Measurements from ENCODE around the gene SPARCL1.
"Not testable (repeated sequence)": the region's sequence is repeated elsewhere in the genome, so short reads cannot be mapped to it uniquely, and the experiment has no call there.

The SPARCL1 gene

GRCh38 chr4:87529187-87529586 is at the start of gene SPARCL1:
SPARCL1 (minus strand) TSS chr4:87529376; CDS start chr4:87499574, 29,802 bp downstream.
- DNase-seq (ENCODE audit: low spot score), result no peak

GRCh38 chr4:87575983-87576382 is 46.8 kb upstream of the SPARCL1 start:
- DNase-seq (ENCODE audit: low spot score), result no peak

- DNase-seq (ENCODE audit: low spot score), result no peak
These were observed 46.2 kb upstream of the SPARCL1 start for GRCh38 chr4:87575408-87575807.

- no peak for DNase-seq (ENCODE audit: low spot score)
These were observed 45.8 kb upstream of the SPARCL1 start for GRCh38 chr4:87574996-87575395.

GRCh38 chr4:87574376-87574775 is 45.2 kb upstream of the SPARCL1 start:
- not testable (repeated sequence) for DNase-seq (ENCODE audit: low spot score)

- no peak for DNase-seq (ENCODE audit: low spot score)
These were observed 41.2 kb upstream of the SPARCL1 start for GRCh38 chr4:87570290-87570805.

- DNase-seq (ENCODE audit: low spot score), result no peak
These were observed 38.0 kb upstream of the SPARCL1 start for GRCh38 chr4:87567191-87567590.

- DNase-seq (ENCODE audit: low spot score), result no peak
These were observed 37.1 kb upstream of the SPARCL1 start for GRCh38 chr4:87566276-87566675.

- no peak for DNase-seq (ENCODE audit: low spot score)
These were observed 36.6 kb upstream of the SPARCL1 start for GRCh38 chr4:87565746-87566145.

GRCh38 chr4:87560802-87561201 is 31.6 kb upstream of the SPARCL1 start:
- DNase-seq (ENCODE audit: low spot score), result no peak

- peak; percentile 52 for DNase-seq (ENCODE audit: low spot score)
These were observed 30.1 kb upstream of the SPARCL1 start for GRCh38 chr4:87559090-87559837.

GRCh38 chr4:87557348-87557747 is 28.2 kb upstream of the SPARCL1 start:
- no peak for DNase-seq (ENCODE audit: low spot score)

- peak; percentile 2 for DNase-seq (ENCODE audit: low spot score)
These were observed 26.8 kb upstream of the SPARCL1 start for GRCh38 chr4:87555773-87556619.

GRCh38 chr4:87553182-87553581 is 24.0 kb upstream of the SPARCL1 start:
- DNase-seq (ENCODE audit: low spot score), result no peak

- DNase-seq (ENCODE audit: low spot score), result no peak
These were observed 22.2 kb upstream of the SPARCL1 start for GRCh38 chr4:87551361-87551760.

GRCh38 chr4:87547016-87547708 is 18.0 kb upstream of the SPARCL1 start:
- no peak for DNase-seq (ENCODE audit: low spot score)

- DNase-seq (ENCODE audit: low spot score), result no peak
These were observed 15.9 kb upstream of the SPARCL1 start for GRCh38 chr4:87545052-87545451.

- peak; percentile 5 for DNase-seq (ENCODE audit: low spot score)
These were observed 14.8 kb upstream of the SPARCL1 start for GRCh38 chr4:87543835-87544461.

- DNase-seq (ENCODE audit: low spot score), result no peak
These were observed 13.6 kb upstream of the SPARCL1 start for GRCh38 chr4:87542734-87543312.

- DNase-seq (ENCODE audit: low spot score), result no peak
These were observed 13.0 kb upstream of the SPARCL1 start for GRCh38 chr4:87541956-87542709.

- DNase-seq (ENCODE audit: low spot score), result no peak
These were observed 12.3 kb upstream of the SPARCL1 start for GRCh38 chr4:87541521-87541920.

All from SW480 (cell line).